B cell (primary cell): Measurements from ENCODE around the gene AMBN. TPM values are rescaled to one million over a fixed set of nuclear protein-coding genes. Genes with fewer than 3 reads are reported as not detected.

Source experiments
- ATAC-seq: fragments of 200-7000 bp; cut with Tn5 transposase; one replicate; pipeline ENCODE4 v1.10.0; 2021; ENCODE audit warnings: low read depth, mild to moderate bottlenecking, moderate number of reproducible peaks, moderate library complexity
- CTCF ChIA-PET: fragments of 350-600 bp; sonication (Branson Sonifier 250); formaldehyde crosslinking; loops from one replicate; lab custom pipeline; 2021; ENCODE audit warnings: antibody characterized with exemption, inconsistent platforms; lab: Charles Lee
- POLR2A ChIA-PET: fragments of 350-600 bp; sonication (Branson Sonifier 250); formaldehyde crosslinking; loops from one replicate; lab custom pipeline; 2021; ENCODE audit warnings: antibody characterized with exemption; lab: Charles Lee
- DNase-seq: peaks from one replicate; pipeline ENCODE4 v3.0.0; 2013
- H2AFZ ChIP-seq: 2 replicates; pipeline ENCODE4 v1.6.1; 2012; ENCODE audit warnings: mild to moderate bottlenecking, low read depth, low read length; ENCODE audit not compliant: insufficient read depth, poor library complexity, severe bottlenecking
- H3K27ac ChIP-seq, 2 donors: 1 replicate in 1 of 2; 2 replicates in 1 of 2; pipeline ENCODE4 v1.5.1; 2012 to 2013; ENCODE audit warnings: low read length in 2 of 2, mild to moderate bottlenecking in 2 of 2, moderate library complexity in 1 of 2
- H3K27me3 ChIP-seq, 4 experiments: fragments of 200-600 bp in 1 of 4; sonication (generic) in 1 of 4; replicated peaks in 1 of 4; 1 replicate in 2 of 4; 2 replicates in 2 of 4; pipeline versions ENCODE4 v1.6.1 to v1.7.0; 2013 to 2016; ENCODE audit warnings: low read length in 3 of 4, mild to moderate bottlenecking in 2 of 4, mixed read lengths in 1 of 4, moderate library complexity in 1 of 4; ENCODE audit not compliant: insufficient read depth in 4 of 4, control insufficient read depth in 3 of 4; ENCODE audit errors: control extremely low read depth in 1 of 4
- H3K36me3 ChIP-seq, 2 experiments: replicated peaks in 1 of 2; 1 replicate in 1 of 2; 2 replicates in 1 of 2; pipeline versions ENCODE4 v1.6.1 to v1.7.1; 2013; ENCODE audit warnings: low read length in 1 of 2; ENCODE audit not compliant: insufficient read depth in 2 of 2, control insufficient read depth in 1 of 2; ENCODE audit errors: control extremely low read depth in 1 of 2, extremely low read depth in 1 of 2
- H3K4me1 ChIP-seq, 2 donors: fragments of 200-600 bp in 1 of 2; sonication (generic) in 1 of 2; 1 replicate in 1 of 2; 2 replicates in 1 of 2; pipeline versions ENCODE4 v1.5.1 to v1.6.1; 2013 to 2017; ENCODE audit warnings: low read length in 2 of 2; ENCODE audit not compliant: control insufficient read depth in 2 of 2, insufficient read depth in 2 of 2
- H3K4me2 ChIP-seq: replicated peaks from 2 replicates; pipeline ENCODE3; 2012; ENCODE audit warnings: mild to moderate bottlenecking, low read depth, low read length; ENCODE audit not compliant: poor library complexity, severe bottlenecking
- H3K4me3 ChIP-seq, 5 experiments: fragments of 200-600 bp in 1 of 5; sonication (generic) in 1 of 5; 1 replicate in 3 of 5; 2 replicates in 2 of 5; pipeline versions ENCODE4 v1.5.1 to v1.7.0; 2011 to 2016; ENCODE audit warnings: low read length in 4 of 5, mild to moderate bottlenecking in 4 of 5, low read depth in 2 of 5, control low read depth in 1 of 5, moderate library complexity in 1 of 5; ENCODE audit not compliant: insufficient read depth in 1 of 5; ENCODE audit errors: control extremely low read depth in 1 of 5, extremely low read depth in 1 of 5
- H3K79me2 ChIP-seq: fragments of 200-600 bp; sonication (generic); one replicate; pipeline ENCODE4 v1.6.0; 2016; ENCODE audit warnings: low read length; ENCODE audit not compliant: control insufficient read depth, insufficient read depth
- H3K9ac ChIP-seq: fragments of 200-600 bp; sonication (generic); 2 replicates; pipeline ENCODE4 v1.6.1; 2017; ENCODE audit warnings: mild to moderate bottlenecking, low read length, moderate library complexity
- H3K9me3 ChIP-seq, 3 donors: one replicate each; pipeline versions ENCODE4 v1.6.1 to v1.7.1; 2013; ENCODE audit warnings: low read length in 2 of 3; ENCODE audit not compliant: control insufficient read depth in 2 of 3, insufficient read depth in 1 of 3; ENCODE audit errors: control extremely low read depth in 1 of 3
- H4K20me1 ChIP-seq: 2 replicates; pipeline ENCODE4 v1.6.0; 2012; ENCODE audit warnings: mild to moderate bottlenecking, low read length; ENCODE audit not compliant: insufficient read depth, control insufficient read depth, poor library complexity, severe bottlenecking
- H3K27ac Mint-ChIP-seq: one replicate; pipeline ENCODE4 v1.8.0; 2021; ENCODE audit warnings: mixed read lengths
- H3K27me3 Mint-ChIP-seq: one replicate; pipeline ENCODE4 v1.8.0; 2021; ENCODE audit warnings: mixed read lengths
- H3K4me1 Mint-ChIP-seq: one replicate; pipeline ENCODE4 v1.8.0; 2021; ENCODE audit warnings: mixed read lengths
- H3K4me3 Mint-ChIP-seq: one replicate; pipeline ENCODE4 v1.8.0; 2021; ENCODE audit warnings: mixed read lengths
- H3K9me3 Mint-ChIP-seq: one replicate; pipeline ENCODE4 v1.8.0; 2022; ENCODE audit warnings: mixed read lengths; ENCODE audit not compliant: insufficient read depth
- EZH2 ChIP-seq: IDR thresholded peaks from 2 replicates; pipeline ENCODE4 v1.6.1; 2012; ENCODE audit warnings: borderline replicate concordance, low read depth, mild to moderate bottlenecking, moderate library complexity, low read length; ENCODE audit not compliant: insufficient read depth, poor library complexity, severe bottlenecking
- WGBS: methylation state at CpG from one replicate; pipeline ENCODE4 v1.1.5; 2013; ENCODE audit warnings: missing lambda C conversion rate; ENCODE audit not compliant: insufficient coverage; 5-methylcytosine and 5-hydroxymethylcytosine counted together
- intact Hi-C: fragments of 100-400 bp; cut with micrococcal nuclease; formaldehyde crosslinking; loops from one replicate; pipeline ENCODE4 v1.10.0; 2022
- polyA plus RNA-seq: library from polyadenylated mRNA; depleted of rRNA; stranded (reverse); fragments of >200 nt; gene quantifications from 2 replicates; pipeline ENCODE4 v1.2.3, GENCODE V29; 2012
- total RNA-seq, 2 donors: library from RNA; stranded (reverse); fragments of 120-200 nt in 1 of 2; gene quantifications; 1 replicate in 1 of 2; 2 replicates in 1 of 2; pipeline versions ENCODE4 v1.2.3 to v1.2.4, GENCODE V29; 2013 to 2022
- TF ChIP-seq, protein P1 (sequence below): fragments of 200-600 bp; IDR thresholded peaks from one replicate; pipeline ENCODE4 v1.8.0; 2022; ENCODE audit warnings: antibody characterized with exemption, mild to moderate bottlenecking

Gene AMBN
- total and polyA plus RNA-seq, 2 donors (not counting 1 experiment from before 2014, with no cell fraction given) = not detected

DNA sequence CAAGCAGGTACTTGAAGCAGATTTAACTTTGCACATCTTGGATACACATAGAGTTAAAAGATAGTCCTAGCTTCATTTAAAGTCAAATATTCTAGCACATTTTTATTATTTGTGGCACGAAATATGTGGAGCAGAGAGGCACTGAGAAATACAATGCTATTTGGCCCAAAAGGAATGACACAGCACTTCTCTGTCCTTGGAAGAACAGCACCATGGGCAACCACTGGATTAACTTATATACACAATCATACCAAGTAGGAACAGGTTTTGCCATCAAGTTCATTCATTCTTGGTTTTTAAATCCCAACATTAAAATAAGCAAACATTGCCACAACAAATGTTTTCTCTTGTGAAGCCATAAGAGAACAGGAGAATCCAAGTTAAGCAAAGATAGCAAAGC is 35.6 kb downstream of the AMBN start:
- no peak overlapping the region for H3K4me3 ChIP-seq
- no peaks in the 10 kb centered on the region for H3K27me3 Mint-ChIP-seq
- no peak for ATAC-seq
- CTCF ChIA-PET = no interaction called here
- H3K4me1 Mint-ChIP-seq = no peaks in the 10 kb centered on the region
- no CpG with 5 or more reads among the region's 1 CpG for WGBS
- POLR2A ChIA-PET = no interaction called here
- no peaks in the 10 kb centered on the region for H3K27me3 ChIP-seq
- DNase-seq = no peak
- no peak overlapping the region for H3K27ac Mint-ChIP-seq
- H4K20me1 ChIP-seq = no peaks in the 10 kb centered on the region
- H3K4me3 Mint-ChIP-seq = no peak overlapping the region
- no peak overlapping the region for H2AFZ ChIP-seq
- no peaks in the 10 kb centered on the region for H3K4me1 ChIP-seq
- H3K27ac ChIP-seq = no peak overlapping the region
- H3K9ac ChIP-seq = no peak overlapping the region
- H3K36me3 ChIP-seq = no peaks in the 10 kb centered on the region
- intact Hi-C loops = no loop called here
- H3K9me3 ChIP-seq = no peaks in the 10 kb centered on the region
- TF ChIP-seq, protein P1, sequence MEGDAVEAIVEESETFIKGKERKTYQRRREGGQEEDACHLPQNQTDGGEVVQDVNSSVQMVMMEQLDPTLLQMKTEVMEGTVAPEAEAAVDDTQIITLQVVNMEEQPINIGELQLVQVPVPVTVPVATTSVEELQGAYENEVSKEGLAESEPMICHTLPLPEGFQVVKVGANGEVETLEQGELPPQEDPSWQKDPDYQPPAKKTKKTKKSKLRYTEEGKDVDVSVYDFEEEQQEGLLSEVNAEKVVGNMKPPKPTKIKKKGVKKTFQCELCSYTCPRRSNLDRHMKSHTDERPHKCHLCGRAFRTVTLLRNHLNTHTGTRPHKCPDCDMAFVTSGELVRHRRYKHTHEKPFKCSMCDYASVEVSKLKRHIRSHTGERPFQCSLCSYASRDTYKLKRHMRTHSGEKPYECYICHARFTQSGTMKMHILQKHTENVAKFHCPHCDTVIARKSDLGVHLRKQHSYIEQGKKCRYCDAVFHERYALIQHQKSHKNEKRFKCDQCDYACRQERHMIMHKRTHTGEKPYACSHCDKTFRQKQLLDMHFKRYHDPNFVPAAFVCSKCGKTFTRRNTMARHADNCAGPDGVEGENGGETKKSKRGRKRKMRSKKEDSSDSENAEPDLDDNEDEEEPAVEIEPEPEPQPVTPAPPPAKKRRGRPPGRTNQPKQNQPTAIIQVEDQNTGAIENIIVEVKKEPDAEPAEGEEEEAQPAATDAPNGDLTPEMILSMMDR = no peak
- TF ChIP-seq EZH2 = no peak
- no peaks in the 10 kb centered on the region for H3K79me2 ChIP-seq
- no peaks in the 10 kb centered on the region for H3K9me3 Mint-ChIP-seq
- H3K4me2 ChIP-seq = no peak overlapping the region

DNA sequence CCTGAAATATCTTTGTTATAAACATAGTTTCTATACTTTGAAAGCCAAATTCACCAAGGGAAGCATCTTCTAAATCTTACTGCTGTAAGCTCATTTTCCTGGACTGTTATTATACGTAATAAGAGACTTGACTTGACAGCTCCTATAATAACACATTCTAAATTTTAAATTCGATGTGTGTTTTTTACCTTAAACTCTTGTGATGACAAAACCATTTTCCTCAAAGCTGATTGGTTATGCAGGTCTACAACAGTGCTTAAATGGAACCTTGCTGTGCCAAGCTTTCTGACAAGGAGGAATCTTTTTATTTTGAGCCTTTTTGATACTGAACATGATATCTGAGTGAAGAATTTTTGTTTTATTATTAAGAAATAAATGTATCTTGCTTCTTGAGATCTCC is 36.4 kb downstream of the AMBN start, which contains the start of gene ENAM:
Gene ENAM (plus strand): TSS at position 301 of the 400 bp plus-strand sequence. CDS start 757 bp downstream, outside the sequence.
- no peaks in the 10 kb centered on the region for H3K9me3 ChIP-seq
- CTCF ChIA-PET = no interaction called here
- no peaks in the 10 kb centered on the region for H3K27me3 Mint-ChIP-seq
- no peak within 1 kb of the TSS for H3K27ac ChIP-seq
- H4K20me1 ChIP-seq = no peaks in the 10 kb centered on the region
- no peak within 1 kb of the TSS for H2AFZ ChIP-seq
- 100% methylated on average over 2 of the region's 2 CpGs for WGBS
- TF ChIP-seq, protein P1 = no peak
- no peak for TF ChIP-seq EZH2
- POLR2A ChIA-PET = no interaction called here
- H3K4me1 Mint-ChIP-seq = no peaks in the 10 kb centered on the region
- no peak for DNase-seq
- no peaks in the 10 kb centered on the region for H3K79me2 ChIP-seq
- H3K4me3 ChIP-seq = no peak within 1 kb of the TSS
- H3K9ac ChIP-seq = no peak within 1 kb of the TSS
- no peak for ATAC-seq
- H3K27ac Mint-ChIP-seq = no peak within 1 kb of the TSS
- no peak within 1 kb of the TSS for H3K4me3 Mint-ChIP-seq
- no peaks in the 10 kb centered on the region for H3K27me3 ChIP-seq
- no peaks in the 10 kb centered on the region for H3K4me1 ChIP-seq
- H3K9me3 Mint-ChIP-seq = no peaks in the 10 kb centered on the region
- no peak within 1 kb of the TSS for H3K4me2 ChIP-seq
- H3K36me3 ChIP-seq = no peaks in the 10 kb centered on the region
- intact Hi-C loops = no loop called here
